B cell (primary cell): ENCODE data around the gene CENPX. TPM values are rescaled to one million over a fixed set of nuclear protein-coding genes. Genes with fewer than 3 reads are reported as not detected.

Experiments
- ATAC-seq: fragments of 200-7000 bp; cut with Tn5 transposase; one replicate; pipeline ENCODE4 v1.10.0; 2021; ENCODE audit warnings: low read depth, mild to moderate bottlenecking, moderate number of reproducible peaks, moderate library complexity
- CTCF ChIA-PET: fragments of 350-600 bp; sonication (Branson Sonifier 250); formaldehyde crosslinking; loops from one replicate; lab custom pipeline; 2021; ENCODE audit warnings: antibody characterized with exemption, inconsistent platforms; lab: Charles Lee
- POLR2A ChIA-PET: fragments of 350-600 bp; sonication (Branson Sonifier 250); formaldehyde crosslinking; loops from one replicate; lab custom pipeline; 2021; ENCODE audit warnings: antibody characterized with exemption; lab: Charles Lee
- DNase-seq: peaks from one replicate; pipeline ENCODE4 v3.0.0; 2013
- H2AFZ ChIP-seq: 2 replicates; pipeline ENCODE4 v1.6.1; 2012; ENCODE audit warnings: mild to moderate bottlenecking, low read depth, low read length; ENCODE audit not compliant: insufficient read depth, poor library complexity, severe bottlenecking
- H3K27ac ChIP-seq, 2 donors: 1 replicate in 1 of 2; 2 replicates in 1 of 2; pipeline ENCODE4 v1.5.1; 2012 to 2013; ENCODE audit warnings: low read length in 2 of 2, mild to moderate bottlenecking in 2 of 2, moderate library complexity in 1 of 2
- H3K27me3 ChIP-seq, 4 experiments: fragments of 200-600 bp in 1 of 4; sonication (generic) in 1 of 4; replicated peaks in 1 of 4; 1 replicate in 2 of 4; 2 replicates in 2 of 4; pipeline versions ENCODE4 v1.6.1 to v1.7.0; 2013 to 2016; ENCODE audit warnings: low read length in 3 of 4, mild to moderate bottlenecking in 2 of 4, mixed read lengths in 1 of 4, moderate library complexity in 1 of 4; ENCODE audit not compliant: insufficient read depth in 4 of 4, control insufficient read depth in 3 of 4; ENCODE audit errors: control extremely low read depth in 1 of 4
- H3K36me3 ChIP-seq, 2 experiments: replicated peaks in 1 of 2; 1 replicate in 1 of 2; 2 replicates in 1 of 2; pipeline versions ENCODE4 v1.6.1 to v1.7.1; 2013; ENCODE audit warnings: low read length in 1 of 2; ENCODE audit not compliant: insufficient read depth in 2 of 2, control insufficient read depth in 1 of 2; ENCODE audit errors: control extremely low read depth in 1 of 2, extremely low read depth in 1 of 2
- H3K4me1 ChIP-seq, 2 donors: fragments of 200-600 bp in 1 of 2; sonication (generic) in 1 of 2; 1 replicate in 1 of 2; 2 replicates in 1 of 2; pipeline versions ENCODE4 v1.5.1 to v1.6.1; 2013 to 2017; ENCODE audit warnings: low read length in 2 of 2; ENCODE audit not compliant: control insufficient read depth in 2 of 2, insufficient read depth in 2 of 2
- H3K4me2 ChIP-seq: replicated peaks from 2 replicates; pipeline ENCODE3; 2012; ENCODE audit warnings: mild to moderate bottlenecking, low read depth, low read length; ENCODE audit not compliant: poor library complexity, severe bottlenecking
- H3K4me3 ChIP-seq, 5 experiments: fragments of 200-600 bp in 1 of 5; sonication (generic) in 1 of 5; 1 replicate in 3 of 5; 2 replicates in 2 of 5; pipeline versions ENCODE4 v1.5.1 to v1.7.0; 2011 to 2016; ENCODE audit warnings: low read length in 4 of 5, mild to moderate bottlenecking in 4 of 5, low read depth in 2 of 5, control low read depth in 1 of 5, moderate library complexity in 1 of 5; ENCODE audit not compliant: insufficient read depth in 1 of 5; ENCODE audit errors: control extremely low read depth in 1 of 5, extremely low read depth in 1 of 5
- H3K79me2 ChIP-seq: fragments of 200-600 bp; sonication (generic); one replicate; pipeline ENCODE4 v1.6.0; 2016; ENCODE audit warnings: low read length; ENCODE audit not compliant: control insufficient read depth, insufficient read depth
- H3K9ac ChIP-seq: fragments of 200-600 bp; sonication (generic); 2 replicates; pipeline ENCODE4 v1.6.1; 2017; ENCODE audit warnings: mild to moderate bottlenecking, low read length, moderate library complexity
- H3K9me3 ChIP-seq, 3 donors: one replicate each; pipeline versions ENCODE4 v1.6.1 to v1.7.1; 2013; ENCODE audit warnings: low read length in 2 of 3; ENCODE audit not compliant: control insufficient read depth in 2 of 3, insufficient read depth in 1 of 3; ENCODE audit errors: control extremely low read depth in 1 of 3
- H4K20me1 ChIP-seq: 2 replicates; pipeline ENCODE4 v1.6.0; 2012; ENCODE audit warnings: mild to moderate bottlenecking, low read length; ENCODE audit not compliant: insufficient read depth, control insufficient read depth, poor library complexity, severe bottlenecking
- H3K27ac Mint-ChIP-seq: one replicate; pipeline ENCODE4 v1.8.0; 2021; ENCODE audit warnings: mixed read lengths
- H3K27me3 Mint-ChIP-seq: one replicate; pipeline ENCODE4 v1.8.0; 2021; ENCODE audit warnings: mixed read lengths
- H3K4me1 Mint-ChIP-seq: one replicate; pipeline ENCODE4 v1.8.0; 2021; ENCODE audit warnings: mixed read lengths
- H3K4me3 Mint-ChIP-seq: one replicate; pipeline ENCODE4 v1.8.0; 2021; ENCODE audit warnings: mixed read lengths
- H3K9me3 Mint-ChIP-seq: one replicate; pipeline ENCODE4 v1.8.0; 2022; ENCODE audit warnings: mixed read lengths; ENCODE audit not compliant: insufficient read depth
- EZH2 ChIP-seq: IDR thresholded peaks from 2 replicates; pipeline ENCODE4 v1.6.1; 2012; ENCODE audit warnings: borderline replicate concordance, low read depth, mild to moderate bottlenecking, moderate library complexity, low read length; ENCODE audit not compliant: insufficient read depth, poor library complexity, severe bottlenecking
- WGBS: methylation state at CpG from one replicate; pipeline ENCODE4 v1.1.5; 2013; ENCODE audit warnings: missing lambda C conversion rate; ENCODE audit not compliant: insufficient coverage; 5-methylcytosine and 5-hydroxymethylcytosine counted together
- intact Hi-C: fragments of 100-400 bp; cut with micrococcal nuclease; formaldehyde crosslinking; loops from one replicate; pipeline ENCODE4 v1.10.0; 2022
- polyA plus RNA-seq: library from polyadenylated mRNA; depleted of rRNA; stranded (reverse); fragments of >200 nt; gene quantifications from 2 replicates; pipeline ENCODE4 v1.2.3, GENCODE V29; 2012
- total RNA-seq, 2 donors: library from RNA; stranded (reverse); fragments of 120-200 nt in 1 of 2; gene quantifications; 1 replicate in 1 of 2; 2 replicates in 1 of 2; pipeline versions ENCODE4 v1.2.3 to v1.2.4, GENCODE V29; 2013 to 2022
- TF ChIP-seq, protein P1 (sequence below): fragments of 200-600 bp; IDR thresholded peaks from one replicate; pipeline ENCODE4 v1.8.0; 2022; ENCODE audit warnings: antibody characterized with exemption, mild to moderate bottlenecking

Gene CENPX
- total and polyA plus RNA-seq, 2 donors (not counting 1 experiment from before 2014, with no cell fraction given) = 37.0 to 40.1 TPM

DNA sequence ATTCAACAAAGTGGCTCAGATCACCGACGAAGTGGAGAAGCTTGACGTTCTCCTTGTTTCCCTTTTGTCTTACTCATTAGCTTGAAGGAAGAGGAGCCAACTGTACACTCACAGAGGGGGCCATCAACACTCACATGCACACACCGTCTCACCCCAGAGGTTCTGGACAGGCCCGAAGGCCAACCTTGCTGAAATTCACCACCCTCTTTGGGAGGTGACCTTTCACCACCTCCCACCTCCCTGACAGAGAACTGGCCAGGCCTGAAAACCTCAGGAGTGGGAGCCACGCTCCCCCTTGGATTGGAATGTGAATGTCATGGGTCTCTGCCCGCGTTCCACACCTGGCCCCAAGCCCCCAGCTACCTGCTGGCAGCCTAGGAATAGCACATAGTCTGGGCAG, 12.8 kb upstream of the CENPX start:
- H3K9ac ChIP-seq = no peak overlapping the region
- 100% methylated on average over 3 of the region's 8 CpGs for WGBS
- H3K36me3 ChIP-seq = no peaks in the 10 kb centered on the region
- peaks cover 0 to 7% (median 0%) of the 10 kb centered on the region in 3 donors for H3K9me3 ChIP-seq
- DNase-seq = no peak
- peaks cover 25% of the 10 kb centered on the region for H3K4me1 Mint-ChIP-seq
- peak overlapping the region; percentile 7 for H3K27ac Mint-ChIP-seq
- H3K27ac ChIP-seq = no peak overlapping the region
- intact Hi-C loops = loop anchor here (10.0 kb wide), 1 partner anchor 519 kb away; no protein-coding TSS in a partner anchor
- no peak overlapping the region for H3K4me2 ChIP-seq
- H3K4me3 Mint-ChIP-seq = peak overlapping the region; percentile 90
- no peak for TF ChIP-seq EZH2
- TF ChIP-seq, protein P1, sequence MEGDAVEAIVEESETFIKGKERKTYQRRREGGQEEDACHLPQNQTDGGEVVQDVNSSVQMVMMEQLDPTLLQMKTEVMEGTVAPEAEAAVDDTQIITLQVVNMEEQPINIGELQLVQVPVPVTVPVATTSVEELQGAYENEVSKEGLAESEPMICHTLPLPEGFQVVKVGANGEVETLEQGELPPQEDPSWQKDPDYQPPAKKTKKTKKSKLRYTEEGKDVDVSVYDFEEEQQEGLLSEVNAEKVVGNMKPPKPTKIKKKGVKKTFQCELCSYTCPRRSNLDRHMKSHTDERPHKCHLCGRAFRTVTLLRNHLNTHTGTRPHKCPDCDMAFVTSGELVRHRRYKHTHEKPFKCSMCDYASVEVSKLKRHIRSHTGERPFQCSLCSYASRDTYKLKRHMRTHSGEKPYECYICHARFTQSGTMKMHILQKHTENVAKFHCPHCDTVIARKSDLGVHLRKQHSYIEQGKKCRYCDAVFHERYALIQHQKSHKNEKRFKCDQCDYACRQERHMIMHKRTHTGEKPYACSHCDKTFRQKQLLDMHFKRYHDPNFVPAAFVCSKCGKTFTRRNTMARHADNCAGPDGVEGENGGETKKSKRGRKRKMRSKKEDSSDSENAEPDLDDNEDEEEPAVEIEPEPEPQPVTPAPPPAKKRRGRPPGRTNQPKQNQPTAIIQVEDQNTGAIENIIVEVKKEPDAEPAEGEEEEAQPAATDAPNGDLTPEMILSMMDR = no peak
- no peak for ATAC-seq
- H3K27me3 ChIP-seq = peaks cover 0 to 14% (median 3%) of the 10 kb centered on the region in 4 experiments
- peaks cover 32% of the 10 kb centered on the region for H4K20me1 ChIP-seq
- POLR2A ChIA-PET = no interaction called here
- CTCF ChIA-PET = interaction anchor here (0.8 to 1.7 kb wide), 2 partner anchors 14 to 76 kb away, joined by 3 to 13 read pairs; no protein-coding TSS in a partner anchor
- H3K9me3 Mint-ChIP-seq = no peaks in the 10 kb centered on the region
- H2AFZ ChIP-seq = no peak overlapping the region
- peaks cover 14% of the 10 kb centered on the region for H3K79me2 ChIP-seq
- H3K4me1 ChIP-seq = peaks cover 22 to 31% of the 10 kb centered on the region in 2 donors
- no peaks in the 10 kb centered on the region for H3K27me3 Mint-ChIP-seq
- H3K4me3 ChIP-seq = no peak overlapping the region

DNA sequence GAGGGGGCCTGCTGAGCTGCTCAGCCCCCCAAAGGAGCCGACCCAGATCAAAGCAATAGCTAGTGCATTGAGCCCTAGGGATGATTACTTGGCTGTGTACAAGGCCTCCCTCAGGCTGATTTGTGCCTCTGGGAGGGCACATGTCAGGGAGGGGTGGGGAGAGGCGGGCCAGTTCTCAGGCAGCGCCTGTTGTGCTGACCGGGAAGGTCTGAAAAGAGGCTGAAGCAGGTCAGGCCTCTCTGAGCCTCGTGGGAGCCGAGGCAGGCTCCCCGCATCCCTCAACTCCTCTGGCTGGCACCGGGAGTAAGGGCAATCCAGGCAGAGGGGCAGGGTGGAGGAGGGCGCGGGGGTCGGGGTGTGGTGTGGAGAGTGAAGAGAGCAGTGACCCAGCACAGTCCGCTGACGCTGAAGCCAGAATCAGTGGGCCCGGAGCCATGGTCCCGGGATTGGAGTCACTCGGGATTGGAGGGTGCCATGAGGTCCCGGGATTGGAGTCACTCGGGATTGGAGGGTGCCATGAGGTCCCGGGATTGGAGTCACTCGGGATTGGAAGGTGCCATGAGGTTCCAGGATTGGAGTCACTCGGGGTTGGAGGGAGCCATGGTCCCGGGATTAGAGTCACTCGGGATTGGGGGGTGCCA, 11.8 kb upstream of the CENPX start:
- 95% methylated on average over 23 of the region's 23 CpGs for WGBS
- Mint-ChIP-seq H3K27me3 (no peaks in the 10 kb centered on the region), H3K4me3 (peak overlapping the region; percentile 90), H3K9me3 (no peaks in the 10 kb centered on the region), H3K4me1 (peaks cover 33% of the 10 kb centered on the region), H3K27ac (no peak overlapping the region)
- peaks cover 0 to 12% (median 0%) of the 10 kb centered on the region in 3 donors for H3K9me3 ChIP-seq
- peaks cover 31 to 40% of the 10 kb centered on the region in 2 donors for H3K4me1 ChIP-seq
- TF ChIP-seq, protein P1 = no peak
- no peak for TF ChIP-seq EZH2
- DNase-seq (no peak), ATAC-seq (no peak)
- POLR2A ChIA-PET = no interaction called here
- peaks cover 42% of the 10 kb centered on the region for H4K20me1 ChIP-seq
- no peak overlapping the region for H3K9ac ChIP-seq
- H3K4me2 ChIP-seq = no peak overlapping the region
- H3K36me3 ChIP-seq = no peaks in the 10 kb centered on the region
- intact Hi-C loops = loop anchor here (10.0 kb wide), 1 partner anchor 520 kb away; no protein-coding TSS in a partner anchor
- no peak overlapping the region for H3K27ac ChIP-seq
- peaks cover 14% of the 10 kb centered on the region for H3K79me2 ChIP-seq
- peaks cover 0 to 23% (median 3%) of the 10 kb centered on the region in 4 experiments for H3K27me3 ChIP-seq
- no peak overlapping the region for H2AFZ ChIP-seq
- no peak overlapping the region for H3K4me3 ChIP-seq
- CTCF ChIA-PET = interaction anchor here (1.7 kb wide), 1 partner anchor 75 kb away, joined by 13 read pairs; no protein-coding TSS in a partner anchor
